ENCODE data around the gene ZFP92. TPM values are rescaled to one million over a fixed set of nuclear protein-coding genes. Genes with fewer than 3 reads are reported as not detected.

ZFP92 gene
- polyA plus RNA-seq, 1 donor (not counting 4 experiments of a cell fraction or from before 2014, with no cell fraction given), result 0.64 TPM

GRCh38 chrX:153420851-153421599, 9.8 kb downstream of the ZFP92 start:
- no peak overlapping the region for H3K27ac ChIP-seq (ENCODE audit: control insufficient read depth, insufficient read depth, low read length)
- H3K79me2 ChIP-seq (ENCODE audit: control insufficient read depth, insufficient read depth, low read length), result no peaks in the 10 kb centered on the region
- DNase-seq (ENCODE audit: low read depth, low spot score) (no peak), FAIRE-seq (no peak)
- H4K20me1 ChIP-seq (ENCODE audit: control insufficient read depth, extremely low read depth, insufficient read depth, low read length), result no peaks in the 10 kb centered on the region
- no peak overlapping the region for H2AFZ ChIP-seq (ENCODE audit: control insufficient read depth, low read length)
- no peaks in the 10 kb centered on the region for H3K9me1 ChIP-seq (ENCODE audit: control insufficient read depth, extremely low read depth, insufficient read depth, low read length)
- no peak overlapping the region for H3K4me2 ChIP-seq (ENCODE audit: control insufficient read depth, extremely low read depth, insufficient read depth, low read depth, low read length)
- H3K9me3 ChIP-seq (ENCODE audit: control insufficient read depth, low read depth, low read length), result peaks cover 2% of the 10 kb centered on the region
- H3K4me1 ChIP-seq (ENCODE audit: control insufficient read depth, extremely low read depth, insufficient read depth, low read length), result no peaks in the 10 kb centered on the region
- dilution Hi-C loops (cut with MboI; ENCODE audit: extremely low pct_ligation_motif_present, low sequenced_read_pairs), result no loop called here
- no peaks in the 10 kb centered on the region for H3K27me3 ChIP-seq (ENCODE audit: control insufficient read depth, extremely low read depth, insufficient read depth, low read length)
- TF ChIP-seq EZH2 (IDR thresholded peaks at IDR 0.05; ENCODE audit: low read length) (no peak), CTCF (optimal IDR thresholded peaks at IDR 0.05 in 1 of 3, IDR thresholded peaks at IDR 0.05 in 1 of 3, conservative IDR thresholded peaks at IDR 0.05 in 1 of 3; ENCODE audit: extremely low read depth in 1 of 3, insufficient read depth in 2 of 3, low read length in 3 of 3) (no peak)
- H3K9ac ChIP-seq (ENCODE audit: control insufficient read depth, extremely low read depth, insufficient read depth, low read length), result no peak overlapping the region
- H3K4me3 ChIP-seq (ENCODE audit: control insufficient read depth in 2 of 3, extremely low read depth in 1 of 3, insufficient read depth in 2 of 3, low read depth in 1 of 3, low read length in 3 of 3), result no peak overlapping the region
- no peaks in the 10 kb centered on the region for H3K36me3 ChIP-seq (ENCODE audit: control insufficient read depth in 2 of 2, extremely low read depth in 1 of 2, insufficient read depth in 2 of 2, low read length in 2 of 2)

- Histone ChIP-seq H3K79me2 (ENCODE audit: control insufficient read depth, insufficient read depth, low read length) (no peaks in the 10 kb centered on the region), H2AFZ (ENCODE audit: control insufficient read depth, low read length) (no peak overlapping the region), H3K27ac (ENCODE audit: control insufficient read depth, insufficient read depth, low read length) (no peak overlapping the region), H3K9me3 (ENCODE audit: control insufficient read depth, low read depth, low read length) (peaks cover 2% of the 10 kb centered on the region), H3K4me2 (ENCODE audit: control insufficient read depth, extremely low read depth, insufficient read depth, low read depth, low read length) (no peak overlapping the region), H3K9me1 (ENCODE audit: control insufficient read depth, extremely low read depth, insufficient read depth, low read length) (no peaks in the 10 kb centered on the region), H3K27me3 (ENCODE audit: control insufficient read depth, extremely low read depth, insufficient read depth, low read length) (no peaks in the 10 kb centered on the region), H3K4me1 (ENCODE audit: control insufficient read depth, extremely low read depth, insufficient read depth, low read length) (no peaks in the 10 kb centered on the region), H3K4me3 (ENCODE audit: control insufficient read depth in 2 of 3, extremely low read depth in 1 of 3, insufficient read depth in 2 of 3, low read depth in 1 of 3, low read length in 3 of 3) (no peak overlapping the region), H3K36me3 (ENCODE audit: control insufficient read depth in 2 of 2, extremely low read depth in 1 of 2, insufficient read depth in 2 of 2, low read length in 2 of 2) (no peaks in the 10 kb centered on the region), H3K9ac (ENCODE audit: control insufficient read depth, extremely low read depth, insufficient read depth, low read length) (no peak overlapping the region), H4K20me1 (ENCODE audit: control insufficient read depth, extremely low read depth, insufficient read depth, low read length) (no peaks in the 10 kb centered on the region)
- TF ChIP-seq CTCF (optimal IDR thresholded peaks at IDR 0.05 in 1 of 3, IDR thresholded peaks at IDR 0.05 in 1 of 3, conservative IDR thresholded peaks at IDR 0.05 in 1 of 3; ENCODE audit: extremely low read depth in 1 of 3, insufficient read depth in 2 of 3, low read length in 3 of 3) (no peak), EZH2 (IDR thresholded peaks at IDR 0.05; ENCODE audit: low read length) (no peak)
- DNase-seq (ENCODE audit: low read depth, low spot score) (no peak), FAIRE-seq (no peak)
- dilution Hi-C loops (cut with MboI; ENCODE audit: extremely low pct_ligation_motif_present, low sequenced_read_pairs), result no loop called here
Measured at GRCh38 chrX:153421856-153422255, 10.6 kb downstream of the ZFP92 start.

Measured in keratinocyte (primary cell).